Stimulated activated CD8-positive, alpha-beta memory T cell treated with anti-CD3 and anti-CD28 coated beads, Interleukin-12 subunit alpha, Interleukin-12 subunit beta, amount 100 ng/mL, for 24 hours (primary cell): ENCODE measurements around the gene CCDC57.

ENCODE experiments used
- DNase-seq: peaks from one replicate; pipeline ENCODE4 v3.0.0-alpha.2; 2020; ENCODE audit errors: extremely low read depth

CCDC57 gene

GRCh38 chr17:82105882-82106687 lies 106.6 kb downstream of the CCDC57 start:
- no peak for DNase-seq

GRCh38 chr17:82105417-82105881 lies 107.2 kb downstream of the CCDC57 start:
- no peak for DNase-seq

- DNase-seq: no peak
Observed at GRCh38 chr17:82104797-82105416, 107.7 kb downstream of the CCDC57 start.

GRCh38 chr17:82103553-82104451 lies 108.8 kb downstream of the CCDC57 start:
- DNase-seq: no peak

DNA sequence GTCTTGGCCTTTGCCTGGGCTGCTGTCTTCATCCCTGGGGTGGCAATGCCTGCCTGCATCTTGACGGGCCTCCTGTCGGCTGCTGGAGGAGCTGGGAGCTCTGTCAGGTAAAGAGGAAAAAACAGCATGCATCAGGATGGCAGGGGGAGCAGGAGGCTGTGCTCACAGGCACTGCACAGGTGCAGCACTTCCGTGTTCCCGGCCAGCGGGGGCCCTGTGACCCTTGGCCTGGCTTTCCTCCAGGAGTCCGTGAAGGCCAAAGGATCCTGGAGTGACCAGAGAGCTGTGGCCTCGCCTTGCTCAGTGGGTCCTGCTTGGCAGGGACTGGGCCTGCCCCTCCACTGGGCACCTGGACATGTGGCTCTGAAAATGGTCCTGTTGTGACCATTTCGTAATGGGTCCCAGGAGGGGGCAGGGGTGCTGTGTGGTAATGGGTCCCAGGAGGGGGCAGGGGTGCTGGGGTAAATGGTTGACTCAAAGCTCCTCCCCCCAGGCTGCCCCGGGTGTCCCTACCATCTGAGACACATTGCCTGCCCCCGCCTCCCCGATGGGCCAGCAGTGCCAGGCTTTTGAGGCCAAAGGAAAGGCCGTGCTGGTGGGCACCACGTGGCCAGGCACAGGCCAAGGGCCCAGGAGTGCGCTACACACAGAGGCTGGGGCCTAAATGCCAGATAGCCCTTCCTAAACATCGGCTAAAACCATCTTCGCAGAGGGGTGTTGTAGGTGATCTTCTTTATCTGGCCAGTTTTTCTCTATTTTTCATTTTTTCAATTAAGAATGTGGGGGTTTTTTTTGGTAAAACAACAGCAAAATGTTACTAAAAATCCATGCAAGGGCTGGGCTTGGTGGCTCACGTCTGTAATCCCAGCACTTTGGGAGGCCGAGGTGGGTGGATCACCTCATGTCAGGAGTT lies 110.6 kb downstream of the CCDC57 start:
- no peak for DNase-seq

GRCh38 chr17:82101301-82101715 lies 111.3 kb downstream of the CCDC57 start:
- DNase-seq: no peak

- DNase-seq: no peak
Observed at GRCh38 chr17:82100502-82101298, 111.9 kb downstream of the CCDC57 start.

DNA sequence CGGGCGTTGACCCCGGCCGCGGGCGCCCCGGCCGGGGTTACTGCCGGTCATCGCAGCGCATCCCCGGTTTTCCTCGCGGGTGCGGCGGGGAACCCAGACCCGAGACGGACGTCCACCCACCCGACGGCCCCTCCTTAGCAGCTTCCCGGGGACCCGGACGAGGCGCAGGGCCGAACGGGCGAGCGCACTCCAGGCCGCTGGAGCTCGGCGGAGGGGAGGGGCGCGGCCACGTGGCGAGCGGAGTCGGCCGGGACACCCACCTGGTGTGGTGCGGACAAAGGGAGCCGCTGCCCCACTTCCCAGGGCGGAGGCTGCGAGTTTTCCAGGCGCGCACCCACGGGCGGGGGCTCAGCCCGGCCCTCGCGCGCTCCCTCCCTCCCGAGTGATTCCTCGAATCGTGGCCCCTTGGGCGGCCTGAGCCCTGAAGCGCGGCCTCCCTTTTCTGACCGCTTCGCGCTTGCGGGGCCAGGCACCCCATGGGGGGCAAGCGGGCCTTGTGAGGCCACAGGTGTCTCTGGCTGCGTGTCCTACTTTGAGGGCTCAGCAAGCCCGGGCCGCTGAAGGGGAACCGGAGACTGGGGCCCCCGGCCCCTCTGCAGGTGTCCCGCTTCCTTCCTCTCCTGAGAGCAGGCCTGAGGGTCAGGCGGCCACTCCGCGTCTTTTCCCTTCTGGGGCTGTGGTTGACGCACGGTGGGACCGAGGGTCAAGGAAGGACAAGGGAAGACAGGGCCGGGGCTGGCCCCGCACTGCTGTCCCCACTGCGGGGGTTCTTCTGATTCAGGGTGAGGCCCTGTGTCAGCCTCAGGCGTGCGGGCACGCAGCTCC lies 113.5 kb downstream of the CCDC57 start:
- DNase-seq: no peak

DNA sequence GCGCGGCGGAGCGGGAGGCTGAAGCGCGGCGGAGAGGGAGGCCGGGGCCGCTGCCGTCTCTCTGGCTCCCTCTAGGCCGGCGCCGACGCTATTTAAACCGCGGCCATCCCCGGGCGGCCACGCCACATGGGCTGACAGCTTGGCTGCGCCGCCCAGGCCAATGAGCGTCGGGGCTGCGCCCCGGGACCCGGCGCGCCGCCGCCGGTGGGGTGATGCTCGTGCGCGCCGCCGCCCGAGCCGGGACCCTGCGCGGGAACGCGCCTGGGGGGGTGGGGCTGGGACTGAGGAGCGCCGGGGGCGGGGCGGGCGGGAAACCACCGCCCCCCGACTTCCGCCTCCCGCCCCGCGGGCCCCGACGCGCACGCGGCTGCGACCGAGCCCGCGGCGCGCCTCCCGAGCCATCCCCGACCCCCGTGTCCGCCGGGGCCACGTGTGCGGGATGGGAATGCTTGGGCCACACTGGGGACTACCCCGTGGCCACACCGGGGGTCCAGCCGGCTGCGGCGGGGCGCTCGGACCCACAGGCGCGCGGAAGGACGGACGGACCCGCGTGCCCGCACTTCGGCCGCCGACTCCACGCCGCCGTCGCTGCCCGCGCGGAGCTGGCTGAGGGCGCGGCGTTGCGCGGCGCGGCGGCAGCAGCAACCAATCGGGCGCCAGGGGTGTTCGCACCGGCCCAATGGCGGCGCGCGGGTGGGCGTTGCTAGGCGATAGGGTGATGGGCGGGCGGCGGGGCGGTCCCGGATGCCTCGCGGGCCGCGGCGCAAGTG lies 114.3 kb downstream of the CCDC57 start, which contains the start of gene FASN:
Gene FASN (minus strand): TSS at position 68 of the 770 bp plus-strand sequence. CDS start 1,791 bp downstream, outside the sequence.
- peak; percentile 86 for DNase-seq

GRCh38 chr17:82097919-82098168 lies 114.8 kb downstream of the CCDC57 start:
- DNase-seq: no peak

DNA sequence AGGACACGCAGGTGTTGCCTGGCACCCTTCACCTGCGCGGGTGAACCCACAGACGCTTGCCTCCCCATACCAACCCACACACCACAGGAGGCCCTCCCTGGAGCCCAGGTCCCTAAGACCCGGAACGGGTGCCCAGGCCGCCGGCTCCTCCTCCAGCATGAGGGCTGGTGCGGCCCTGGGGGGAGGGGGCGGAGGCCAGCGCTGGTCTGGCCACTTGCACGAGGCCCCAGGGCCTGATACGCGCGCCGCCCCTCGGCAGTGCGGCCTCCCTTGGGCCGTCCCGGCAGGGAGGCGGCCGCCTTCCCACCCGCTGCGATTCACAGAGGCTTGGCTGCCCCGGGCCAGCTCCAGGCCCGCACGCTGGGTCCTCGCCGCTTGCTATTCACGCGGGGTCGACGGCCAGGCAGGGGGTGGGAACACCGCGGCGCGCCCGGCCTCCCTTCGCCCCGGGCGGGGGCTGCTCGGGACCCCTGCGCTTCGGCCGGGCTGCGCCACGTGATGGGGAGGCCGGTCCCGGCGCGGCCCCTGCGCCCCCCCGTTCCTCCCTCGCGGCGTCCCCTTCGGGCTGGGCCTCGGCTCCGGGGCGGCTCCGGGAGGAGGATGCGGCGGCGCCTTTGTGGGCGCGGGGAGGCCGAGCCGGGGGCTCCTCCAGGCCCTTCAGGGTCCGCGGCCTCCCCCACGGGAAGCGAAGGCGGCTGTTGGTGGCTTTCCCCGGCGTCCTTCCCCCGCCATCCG lies 115.3 kb downstream of the CCDC57 start:
- no peak for DNase-seq

GRCh38 chr17:82096709-82097183 lies 115.9 kb downstream of the CCDC57 start:
- DNase-seq: no peak

DNA sequence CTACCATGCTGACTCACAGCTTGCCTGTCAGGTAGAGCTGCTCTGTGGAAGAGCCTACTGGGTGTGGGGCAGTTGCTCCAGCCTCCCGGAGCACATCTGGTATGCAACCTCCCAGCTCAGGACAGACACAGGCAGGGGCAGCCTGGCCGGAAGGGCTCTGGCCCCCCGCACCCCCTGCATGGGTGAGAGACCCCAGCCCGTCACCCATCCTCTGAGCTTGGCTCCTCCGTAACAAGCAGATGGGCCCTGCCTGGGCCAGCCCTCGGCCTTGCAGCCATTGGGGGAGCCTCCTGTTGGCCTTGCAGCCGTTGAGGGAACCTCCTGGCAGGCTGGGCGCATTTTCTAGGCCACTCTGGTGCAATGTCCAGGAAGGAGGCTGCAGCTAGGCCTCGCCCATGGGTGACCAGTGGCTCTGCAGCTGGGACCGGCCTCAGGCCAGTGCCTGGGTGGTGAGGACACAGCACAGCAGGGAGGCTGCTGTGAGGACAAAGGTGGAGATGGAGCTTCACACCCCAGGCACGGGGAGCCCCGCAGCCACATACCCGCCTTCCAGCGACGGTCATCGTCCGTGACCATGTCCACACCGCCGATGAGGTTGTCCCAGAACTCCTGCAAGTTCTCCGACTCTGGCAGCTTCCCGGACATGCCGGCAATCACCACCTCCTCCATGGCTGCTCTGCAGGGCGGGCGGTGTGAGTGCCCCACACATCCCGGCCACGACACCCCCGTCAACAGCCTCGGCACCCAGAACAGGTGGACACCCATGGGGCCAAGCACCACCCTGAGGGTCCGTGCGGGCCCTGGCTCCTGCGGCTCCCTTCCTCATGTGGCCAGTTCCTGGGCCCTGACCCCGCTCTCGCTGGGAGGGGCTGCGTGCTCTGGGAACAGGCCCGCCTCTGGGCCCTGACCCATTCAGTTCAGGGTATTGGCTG lies 116.6 kb downstream of the CCDC57 start:
- no peak for DNase-seq

DNA sequence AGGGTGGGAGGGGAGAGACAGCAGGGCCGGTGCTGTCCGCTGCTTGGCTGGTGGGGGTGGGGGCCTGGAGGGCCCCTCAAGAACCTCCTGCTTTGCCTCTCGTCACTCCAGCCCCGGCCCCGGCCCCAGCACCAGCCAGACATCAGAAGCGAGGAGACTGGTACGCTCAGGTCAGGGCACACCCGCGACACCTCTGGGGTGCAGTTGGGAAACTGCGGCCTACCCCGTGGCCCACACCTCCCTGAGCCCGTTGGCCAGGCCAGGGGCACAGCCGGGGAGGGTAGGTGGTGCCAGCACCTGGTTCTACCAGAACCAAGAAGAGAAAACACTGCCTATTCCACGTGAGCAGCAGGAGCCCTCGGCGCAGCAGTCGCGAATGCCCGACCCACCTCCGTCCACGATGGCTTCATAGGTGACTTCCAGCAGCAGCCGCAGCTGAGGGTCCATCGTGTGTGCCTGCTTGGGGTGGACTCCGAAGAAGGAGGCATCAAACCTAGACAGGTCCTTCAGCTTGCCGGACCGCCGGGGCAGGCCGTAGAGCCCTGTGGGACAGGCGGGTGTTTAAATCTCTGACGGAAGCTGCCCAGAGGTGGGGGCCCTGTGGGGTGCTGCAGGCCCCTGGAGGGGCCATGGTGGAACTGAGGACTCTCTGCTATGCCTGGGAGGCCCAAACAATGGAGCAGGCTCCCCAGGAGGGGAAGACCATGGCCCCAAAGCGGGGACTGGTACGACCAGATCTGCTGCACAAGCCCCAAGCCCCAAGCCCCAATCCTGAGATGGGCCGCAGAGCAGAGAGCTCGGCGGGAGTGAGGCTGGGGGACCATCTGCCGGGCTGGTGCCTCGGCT lies 117.5 kb downstream of the CCDC57 start:
- DNase-seq: no peak

DNA sequence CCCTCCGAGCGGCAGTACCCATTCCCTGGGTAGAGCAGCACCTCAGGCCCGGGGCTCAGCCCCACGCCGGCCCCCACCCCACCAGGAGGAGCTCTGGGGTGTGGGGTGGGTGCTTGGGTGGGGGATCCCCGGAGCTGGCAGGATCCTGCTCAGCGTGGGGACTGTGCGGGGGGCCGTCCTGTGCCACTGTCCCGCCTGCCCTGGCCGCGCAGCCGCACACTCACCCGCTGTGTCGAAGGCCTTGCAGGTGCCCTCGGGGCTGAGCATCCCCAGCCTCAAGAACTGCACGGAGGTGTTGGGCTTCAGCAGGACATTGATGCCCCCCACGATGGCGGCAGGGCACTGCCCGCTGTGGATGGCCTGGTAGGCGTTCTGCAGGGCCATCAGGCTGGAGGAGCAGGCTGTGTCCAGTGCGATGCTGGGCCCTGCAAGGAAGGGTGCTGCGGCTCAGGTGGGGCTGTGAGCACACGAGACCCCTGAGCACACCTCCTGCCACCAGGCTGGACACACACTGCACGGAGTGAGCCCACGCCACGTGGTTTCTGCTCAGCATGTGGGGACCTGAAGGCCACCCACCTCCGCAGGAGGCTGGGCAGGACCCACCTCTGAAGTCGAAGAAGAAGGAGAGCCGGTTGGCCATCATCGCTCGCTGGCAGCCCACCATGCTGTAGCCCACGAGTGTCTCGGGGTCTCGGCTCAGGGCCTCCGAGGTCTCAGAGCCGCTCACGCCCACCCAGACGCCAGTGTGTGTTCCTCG lies 119.5 kb downstream of the CCDC57 start:
- no peak for DNase-seq
